ENCODE measurements around the gene HMGN4. TPM values are rescaled to one million over a fixed set of nuclear protein-coding genes. Genes with fewer than 3 reads are reported as not detected.

The HMGN4 gene
- total and polyA plus RNA-seq, 9 donors = 51.3 to 73.7 (median 62.0) TPM

DNA sequence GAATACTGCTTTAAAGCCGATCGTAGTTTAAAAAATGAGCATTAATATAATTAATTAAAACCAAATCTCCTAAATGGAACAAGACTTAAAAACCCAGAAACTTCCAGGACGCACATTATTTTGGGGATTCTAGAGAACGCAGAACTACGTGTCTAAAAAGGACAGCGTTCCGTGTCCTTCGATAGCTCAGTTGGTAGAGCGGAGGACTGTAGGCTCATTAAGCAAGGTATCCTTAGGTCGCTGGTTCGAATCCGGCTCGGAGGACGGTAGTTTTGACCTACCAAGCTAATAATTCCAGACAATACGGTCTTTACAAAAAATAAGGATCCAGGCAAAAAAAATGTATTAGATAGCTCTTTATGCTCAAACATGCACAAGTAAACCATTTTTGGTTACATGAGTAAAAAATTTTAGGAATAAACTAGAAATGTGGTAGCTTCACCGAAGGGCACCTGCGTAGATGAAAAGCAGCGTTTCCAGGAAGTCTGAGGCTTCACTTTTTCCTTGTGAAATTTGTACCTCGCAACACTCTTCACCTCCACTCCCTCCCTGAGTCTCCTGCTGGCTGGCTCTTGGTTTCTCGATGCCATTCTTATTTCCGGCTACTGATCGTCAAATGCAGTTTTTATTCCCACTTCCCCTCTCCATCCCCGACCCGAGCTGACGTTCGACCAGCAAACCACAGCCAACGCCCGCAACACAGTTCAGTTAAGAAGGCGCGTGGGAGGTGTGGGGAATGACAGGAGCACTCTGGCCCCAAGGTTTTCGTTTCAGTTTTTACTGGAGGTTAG lies 39.0 kb downstream of the HMGN4 start:
- H3K4me3 ChIP-seq (ENCODE audit: low read length) = peak overlapping the region; percentile 13
- peaks cover 38% of the 10 kb centered on the region for H3K27me3 ChIP-seq (ENCODE audit: control insufficient read depth, insufficient read depth, low read length)
- WGBS (ENCODE audit: insufficient coverage) = 6% methylated on average over 10 of the region's 31 CpGs
- H3K36me3 ChIP-seq (ENCODE audit: control insufficient read depth, insufficient read depth, low read length) = no peaks in the 10 kb centered on the region
- H3K4me1 ChIP-seq (ENCODE audit: control insufficient read depth, insufficient read depth, low read length) = peaks cover 14% of the 10 kb centered on the region
- H3K9me3 ChIP-seq (replicated peaks; ENCODE audit: control insufficient read depth, low read depth, low read length) = peaks cover 3% of the 10 kb centered on the region
- peak; percentile 69 for DNase-seq
- no peak overlapping the region for H3K27ac ChIP-seq (ENCODE audit: low read length)

DNA sequence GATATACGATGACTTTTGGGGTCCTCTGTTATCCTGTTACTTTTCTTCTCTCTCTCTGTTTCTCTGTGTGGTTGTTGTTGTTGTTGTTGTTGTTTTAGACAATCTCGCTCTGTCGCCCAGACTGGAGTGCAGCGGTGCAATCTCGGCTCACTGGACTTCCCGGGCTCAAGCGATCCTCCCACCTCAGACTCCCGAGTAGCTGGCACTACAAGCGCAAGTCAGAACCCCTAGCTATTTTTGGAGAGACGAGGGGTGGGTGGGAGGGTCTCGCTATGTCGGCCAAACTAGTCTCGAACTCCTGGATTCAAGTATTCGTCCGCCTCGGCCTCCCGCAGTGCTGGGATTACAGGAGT lies 39.5 kb downstream of the HMGN4 start:
- H3K27me3 ChIP-seq (ENCODE audit: control insufficient read depth, insufficient read depth, low read length) = peaks cover 41% of the 10 kb centered on the region
- peak overlapping the region; percentile 13 for H3K4me3 ChIP-seq (ENCODE audit: low read length)
- 18% methylated on average over 8 of the region's 17 CpGs for WGBS (ENCODE audit: insufficient coverage)
- no peak for DNase-seq
- H3K4me1 ChIP-seq (ENCODE audit: control insufficient read depth, insufficient read depth, low read length) = peaks cover 9% of the 10 kb centered on the region
- no peaks in the 10 kb centered on the region for H3K36me3 ChIP-seq (ENCODE audit: control insufficient read depth, insufficient read depth, low read length)
- no peak overlapping the region for H3K27ac ChIP-seq (ENCODE audit: low read length)
- peaks cover 3% of the 10 kb centered on the region for H3K9me3 ChIP-seq (replicated peaks; ENCODE audit: control insufficient read depth, low read depth, low read length)

DNA sequence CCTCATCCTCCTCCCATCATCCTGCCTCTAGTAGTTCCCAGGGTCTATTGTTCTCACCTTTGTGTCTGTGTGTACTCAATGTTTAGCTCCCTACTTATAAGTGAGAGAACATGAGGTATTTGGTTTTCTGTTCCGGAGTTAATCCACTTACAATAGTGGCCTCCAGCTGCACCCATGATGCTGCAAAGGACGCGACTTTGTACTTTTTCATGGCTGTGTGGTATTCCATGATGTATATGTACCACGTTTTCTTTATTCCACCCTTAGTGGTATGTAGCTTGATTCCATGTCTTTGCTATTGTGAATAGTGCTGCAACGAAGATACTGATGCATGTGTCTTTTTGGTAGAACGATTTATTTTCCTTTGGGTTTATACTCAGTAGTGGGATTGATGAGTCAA lies 40.1 kb downstream of the HMGN4 start:
- DNase-seq = no peak
- Histone ChIP-seq H3K4me3 (ENCODE audit: low read length) (no peak overlapping the region), H3K4me1 (ENCODE audit: control insufficient read depth, insufficient read depth, low read length) (peaks cover 9% of the 10 kb centered on the region), H3K36me3 (ENCODE audit: control insufficient read depth, insufficient read depth, low read length) (no peaks in the 10 kb centered on the region), H3K27ac (ENCODE audit: low read length) (no peak overlapping the region), H3K9me3 (replicated peaks; ENCODE audit: control insufficient read depth, low read depth, low read length) (peaks cover 3% of the 10 kb centered on the region), H3K27me3 (ENCODE audit: control insufficient read depth, insufficient read depth, low read length) (peaks cover 44% of the 10 kb centered on the region)
- WGBS (ENCODE audit: insufficient coverage) = no CpG with 5 or more reads among the region's 6 CpGs

DNA sequence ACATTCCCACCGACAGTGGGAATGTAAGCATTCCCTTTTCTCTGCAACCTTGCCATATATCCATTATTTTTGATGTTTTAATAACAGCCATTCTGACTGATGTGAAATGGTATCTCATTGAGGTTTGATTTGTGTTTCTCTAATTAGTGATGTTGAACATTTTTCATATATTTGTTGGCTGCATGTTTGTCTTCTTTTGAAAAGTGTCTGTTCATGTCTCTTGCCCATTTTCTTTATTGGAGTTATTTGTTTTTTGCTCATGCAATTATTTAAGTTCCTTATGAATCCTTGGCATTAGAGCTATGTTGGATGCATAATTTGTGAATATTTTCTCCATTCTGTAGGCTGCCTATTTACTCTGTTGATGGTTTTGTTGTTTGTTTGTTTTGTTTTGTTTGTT lies 40.6 kb downstream of the HMGN4 start:
- no peak overlapping the region for H3K4me3 ChIP-seq (ENCODE audit: low read length)
- H3K36me3 ChIP-seq (ENCODE audit: control insufficient read depth, insufficient read depth, low read length) = no peaks in the 10 kb centered on the region
- no CpG with 5 or more reads among the region's 1 CpG for WGBS (ENCODE audit: insufficient coverage)
- no peak overlapping the region for H3K27ac ChIP-seq (ENCODE audit: low read length)
- peaks cover 9% of the 10 kb centered on the region for H3K4me1 ChIP-seq (ENCODE audit: control insufficient read depth, insufficient read depth, low read length)
- H3K9me3 ChIP-seq (replicated peaks; ENCODE audit: control insufficient read depth, low read depth, low read length) = peaks cover 3% of the 10 kb centered on the region
- no peak for DNase-seq
- H3K27me3 ChIP-seq (ENCODE audit: control insufficient read depth, insufficient read depth, low read length) = peaks cover 44% of the 10 kb centered on the region

DNA sequence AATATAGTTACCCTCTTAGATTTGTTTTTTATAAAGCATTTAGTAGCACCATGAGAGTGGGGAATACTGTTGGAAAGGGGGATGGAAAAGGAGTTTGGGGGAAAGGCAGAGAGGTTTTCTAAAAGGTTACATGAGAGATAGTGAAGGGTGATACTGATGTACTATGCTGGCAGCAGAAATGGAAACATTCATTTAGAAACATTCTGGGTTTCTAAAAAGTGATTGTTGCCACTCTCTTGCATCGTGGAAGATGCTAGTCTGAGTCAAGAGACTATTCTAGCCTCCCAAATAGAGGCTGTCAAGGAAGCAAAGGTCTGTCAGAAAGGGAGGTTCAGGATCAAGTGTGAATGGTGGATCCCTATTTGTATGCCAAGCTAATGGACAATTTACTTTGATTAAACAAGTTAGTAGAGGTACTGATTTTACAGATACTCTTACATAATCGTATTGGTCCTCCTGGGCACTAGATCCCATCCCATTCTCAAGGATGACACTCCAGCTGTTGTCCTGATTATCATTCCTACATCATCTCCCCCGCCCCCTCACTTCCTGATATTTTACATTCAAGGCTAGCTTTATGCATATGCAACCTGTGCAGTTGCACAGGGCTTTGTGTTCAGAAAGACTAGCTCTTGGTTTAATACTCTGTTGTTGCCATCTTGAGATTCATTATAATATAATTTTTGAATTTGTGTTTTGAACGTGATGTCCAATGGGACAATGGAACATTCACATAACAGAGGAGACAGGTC lies 43.2 kb downstream of the HMGN4 start:
- DNase-seq = no peak
- Histone ChIP-seq H3K4me1 (ENCODE audit: control insufficient read depth, insufficient read depth, low read length) (peaks cover 9% of the 10 kb centered on the region), H3K9me3 (replicated peaks; ENCODE audit: control insufficient read depth, low read depth, low read length) (peaks cover 3% of the 10 kb centered on the region), H3K36me3 (ENCODE audit: control insufficient read depth, insufficient read depth, low read length) (no peaks in the 10 kb centered on the region), H3K27ac (ENCODE audit: low read length) (no peak overlapping the region), H3K4me3 (ENCODE audit: low read length) (no peak overlapping the region), H3K27me3 (ENCODE audit: control insufficient read depth, insufficient read depth, low read length) (peaks cover 35% of the 10 kb centered on the region)
- 62% methylated on average over 2 of the region's 4 CpGs for WGBS (ENCODE audit: insufficient coverage)

DNA sequence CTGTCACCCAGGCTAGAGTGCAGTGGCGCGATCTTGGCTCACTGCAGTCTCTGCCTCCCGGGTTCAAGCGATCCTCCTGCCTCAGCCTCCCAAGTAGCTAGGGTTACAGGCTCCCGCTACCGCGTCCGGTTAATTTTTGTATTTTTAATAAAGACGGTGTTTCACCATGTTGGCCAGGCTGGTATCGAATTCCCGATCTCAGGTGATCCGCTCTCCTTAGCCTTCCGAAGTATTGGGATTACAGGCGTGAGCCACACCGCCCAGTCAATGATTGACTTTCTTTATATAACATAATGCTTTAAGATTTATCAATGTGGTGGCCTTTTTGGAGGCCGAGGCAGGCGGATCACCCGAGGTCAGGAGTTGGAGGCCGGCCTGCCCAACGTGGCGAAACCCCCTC lies 50.8 kb downstream of the HMGN4 start:
- Histone ChIP-seq H3K4me3 (ENCODE audit: low read length) (no peak overlapping the region), H3K36me3 (ENCODE audit: control insufficient read depth, insufficient read depth, low read length) (no peaks in the 10 kb centered on the region), H3K4me1 (ENCODE audit: control insufficient read depth, insufficient read depth, low read length) (no peaks in the 10 kb centered on the region), H3K27ac (ENCODE audit: low read length) (no peak overlapping the region), H3K9me3 (replicated peaks; ENCODE audit: control insufficient read depth, low read depth, low read length) (no peaks in the 10 kb centered on the region), H3K27me3 (ENCODE audit: control insufficient read depth, insufficient read depth, low read length) (peaks cover 26% of the 10 kb centered on the region)
- no peak for DNase-seq
- WGBS (ENCODE audit: insufficient coverage) = 97% methylated on average over 6 of the region's 21 CpGs

DNA sequence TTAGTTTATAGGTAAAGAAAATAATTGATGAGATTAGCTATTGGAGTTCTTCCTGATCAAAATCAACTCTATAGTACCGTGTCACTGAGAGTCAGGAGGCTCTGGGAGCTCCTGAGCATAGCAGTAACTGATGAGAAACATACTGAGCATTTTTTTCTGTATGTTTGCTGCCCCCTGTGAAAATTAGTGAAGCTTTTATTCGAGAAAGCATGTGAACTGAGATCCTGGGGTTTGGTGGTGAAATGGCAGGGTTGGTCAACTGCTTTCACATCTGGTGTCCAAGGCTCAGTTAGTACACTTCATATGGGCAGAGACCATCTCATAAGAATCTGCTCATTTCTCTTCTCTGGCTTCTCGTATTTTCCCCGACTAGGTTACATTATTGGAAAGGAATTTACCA lies 54.5 kb downstream of the HMGN4 start:
- Histone ChIP-seq H3K4me1 (ENCODE audit: control insufficient read depth, insufficient read depth, low read length) (peaks cover 7% of the 10 kb centered on the region), H3K27ac (ENCODE audit: low read length) (no peak overlapping the region), H3K36me3 (ENCODE audit: control insufficient read depth, insufficient read depth, low read length) (no peaks in the 10 kb centered on the region), H3K27me3 (ENCODE audit: control insufficient read depth, insufficient read depth, low read length) (peaks cover 21% of the 10 kb centered on the region), H3K4me3 (ENCODE audit: low read length) (no peak overlapping the region), H3K9me3 (replicated peaks; ENCODE audit: control insufficient read depth, low read depth, low read length) (no peaks in the 10 kb centered on the region)
- WGBS (ENCODE audit: insufficient coverage) = no CpG with 5 or more reads among the region's 4 CpGs
- DNase-seq = no peak

DNA sequence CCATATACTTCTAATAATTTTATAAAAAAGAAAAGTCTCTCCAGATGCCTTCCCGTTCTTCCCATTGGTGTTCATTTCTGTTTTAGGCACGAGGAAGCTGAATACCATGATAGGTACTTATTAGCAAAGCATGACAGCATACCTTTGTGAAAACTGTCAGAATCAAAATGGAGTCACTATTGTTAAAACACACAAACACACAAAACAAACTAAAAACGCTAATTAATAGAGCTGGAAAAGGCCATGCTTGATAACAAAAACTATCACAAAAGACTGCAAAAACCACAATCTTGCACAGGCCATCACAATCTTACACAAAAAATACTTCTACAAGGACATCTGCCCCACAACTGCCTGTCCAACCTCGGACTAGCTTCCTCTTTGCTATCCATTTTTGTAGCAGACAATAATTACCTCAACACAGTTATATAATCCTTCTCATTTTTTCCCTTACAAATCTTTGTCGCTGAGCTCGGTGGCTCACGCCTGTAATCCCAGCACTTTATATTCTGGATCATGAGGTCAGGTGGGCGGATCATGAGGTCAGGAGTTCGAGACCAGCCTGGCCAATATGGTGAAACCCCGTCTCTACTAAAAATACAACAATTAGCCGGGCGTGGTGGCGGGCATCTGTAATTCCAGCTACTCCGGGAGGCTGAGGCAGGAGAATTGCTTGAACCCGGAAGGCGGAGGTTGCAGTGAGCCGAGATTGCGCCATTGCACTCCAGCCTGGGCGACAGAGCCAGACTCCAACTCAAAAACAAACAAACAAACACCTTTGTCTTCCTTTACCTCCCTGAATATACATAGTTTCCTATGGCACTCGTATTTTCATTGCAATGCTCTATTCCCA lies 55.3 kb downstream of the HMGN4 start:
- WGBS (ENCODE audit: insufficient coverage) = 36% methylated on average over 14 of the region's 20 CpGs
- H3K4me3 ChIP-seq (ENCODE audit: low read length) = no peak overlapping the region
- H3K9me3 ChIP-seq (replicated peaks; ENCODE audit: control insufficient read depth, low read depth, low read length) = no peaks in the 10 kb centered on the region
- peaks cover 8% of the 10 kb centered on the region for H3K36me3 ChIP-seq (ENCODE audit: control insufficient read depth, insufficient read depth, low read length)
- H3K4me1 ChIP-seq (ENCODE audit: control insufficient read depth, insufficient read depth, low read length) = peaks cover 13% of the 10 kb centered on the region
- no peak overlapping the region for H3K27ac ChIP-seq (ENCODE audit: low read length)
- peaks cover 21% of the 10 kb centered on the region for H3K27me3 ChIP-seq (ENCODE audit: control insufficient read depth, insufficient read depth, low read length)
- DNase-seq = no peak

DNA sequence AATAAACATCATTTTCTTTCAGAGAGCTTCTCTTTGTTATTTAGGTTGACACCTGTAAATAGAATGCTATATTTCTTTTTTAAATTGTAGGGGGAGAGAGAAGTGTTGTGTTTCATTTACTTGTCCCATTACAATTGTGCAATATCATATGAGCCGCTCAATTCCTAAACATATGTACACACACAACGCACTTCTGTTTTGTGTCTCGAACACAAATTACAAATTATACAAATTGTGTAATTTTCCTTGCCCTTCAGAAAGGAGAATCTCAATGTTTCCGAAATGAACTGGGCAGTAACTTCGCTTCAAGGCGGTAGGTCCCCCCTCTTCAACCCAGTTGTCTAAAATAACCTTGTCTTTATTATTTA lies 55.9 kb downstream of the HMGN4 start:
- Histone ChIP-seq H3K4me1 (ENCODE audit: control insufficient read depth, insufficient read depth, low read length) (peaks cover 13% of the 10 kb centered on the region), H3K4me3 (ENCODE audit: low read length) (no peak overlapping the region), H3K36me3 (ENCODE audit: control insufficient read depth, insufficient read depth, low read length) (peaks cover 11% of the 10 kb centered on the region), H3K9me3 (replicated peaks; ENCODE audit: control insufficient read depth, low read depth, low read length) (no peaks in the 10 kb centered on the region), H3K27ac (ENCODE audit: low read length) (no peak overlapping the region), H3K27me3 (ENCODE audit: control insufficient read depth, insufficient read depth, low read length) (peaks cover 19% of the 10 kb centered on the region)
- no peak for DNase-seq
- WGBS (ENCODE audit: insufficient coverage) = no CpG with 5 or more reads among the region's 6 CpGs

All from muscle of leg (tissue), 11 donors.